PC-3 (cell line): ENCODE data around the gene SP7. TPM values are rescaled to one million over a fixed set of nuclear protein-coding genes. Genes with fewer than 3 reads are reported as not detected.

Experiments
- ATAC-seq: fragments of 200-7000 bp; cut with Tn5 transposase; 2 replicates; pipeline ENCODE4 v1.9.1; 2020; ENCODE audit warnings: mild to moderate bottlenecking, moderate library complexity
- BruUV-seq: library from RNA; stranded (reverse); fragments of 400-500 nt; replicated peaks from 2 replicates; lab custom pipeline; 2021; lab: Mats Ljungman, UMichigan
- CTCF ChIA-PET: fragments of 300-600 bp; sonication (Branson Sonifier 250); formaldehyde crosslinking; loops from one replicate; lab custom pipeline; 2022; ENCODE audit warnings: antibody characterized with exemption; lab: Charles Lee
- POLR2A ChIA-PET: fragments of 300-600 bp; sonication (Branson Sonifier 250); formaldehyde crosslinking; loops from one replicate; lab custom pipeline; 2022; ENCODE audit warnings: antibody characterized with exemption; ENCODE audit not compliant: unreplicated experiment; lab: Charles Lee
- DNase-seq: peaks from one replicate; pipeline ENCODE4 v3.0.0-alpha.2; 2015
- H2AFZ ChIP-seq: fragments of 300-600 bp; sonication (generic); 2 replicates; pipeline ENCODE4 v1.6.0; 2016; ENCODE audit warnings: antibody characterized with exemption, low read length
- H3F3A ChIP-seq: fragments of 300-600 bp; sonication (generic); one replicate; pipeline ENCODE4 v1.6.0; 2017; ENCODE audit warnings: antibody characterized with exemption, low read length, control low read depth, mild to moderate bottlenecking; ENCODE audit not compliant: unreplicated experiment
- H3K27ac ChIP-seq: fragments of 300-600 bp; sonication (generic); 2 replicates; pipeline ENCODE4 v1.5.1; 2016; ENCODE audit warnings: mild to moderate bottlenecking, low read length
- H3K27me3 ChIP-seq: fragments of 300-600 bp; sonication (generic); 2 replicates; pipeline ENCODE4 v1.6.1; 2016; ENCODE audit warnings: low read length, mixed read lengths
- H3K36me3 ChIP-seq: fragments of 300-600 bp; sonication (generic); 2 replicates; pipeline ENCODE4 v1.6.1; 2016; ENCODE audit warnings: low read depth, mixed run types, low read length, mixed read lengths
- H3K4me1 ChIP-seq: fragments of 300-600 bp; sonication (generic); 2 replicates; pipeline ENCODE4 v1.5.1; 2016; ENCODE audit warnings: low read length; ENCODE audit not compliant: insufficient read depth
- H3K4me2 ChIP-seq: fragments of 300-600 bp; sonication (generic); 2 replicates; pipeline ENCODE4 v1.6.0; 2016; ENCODE audit warnings: low read length
- H3K4me3 ChIP-seq: fragments of 300-600 bp; sonication (generic); 2 replicates; pipeline ENCODE4 v1.5.1; 2016; ENCODE audit warnings: mild to moderate bottlenecking, low read length, mixed read lengths
- H3K79me2 ChIP-seq: fragments of 300-600 bp; sonication (generic); 2 replicates; pipeline ENCODE4 v1.6.1; 2017; ENCODE audit warnings: low read length, mixed read lengths
- H3K9ac ChIP-seq: fragments of 300-600 bp; sonication (generic); 2 replicates; pipeline ENCODE4 v1.6.0; 2016; ENCODE audit warnings: mild to moderate bottlenecking, low read length
- H3K9me2 ChIP-seq: fragments of 300-600 bp; sonication (generic); replicated peaks from 2 replicates; pipeline ENCODE4 v1.6.1; 2016; ENCODE audit warnings: mixed run types, low read length, mixed read lengths
- H3K9me3 ChIP-seq: fragments of 300-600 bp; sonication (generic); 2 replicates; pipeline ENCODE4 v1.6.1; 2016; ENCODE audit warnings: low read length, mixed read lengths
- H4K20me1 ChIP-seq: fragments of 300-600 bp; sonication (generic); 2 replicates; pipeline ENCODE4 v1.6.1; 2016; ENCODE audit warnings: low read length, mixed read lengths
- EZH2 ChIP-seq: fragments of 300-600 bp; sonication (generic); IDR thresholded peaks from one replicate; pipeline ENCODE4 v1.6.1; 2017; ENCODE audit warnings: antibody characterized with exemption, mild to moderate bottlenecking, low read length; ENCODE audit not compliant: unreplicated experiment
- EZH2phosphoT487 ChIP-seq: fragments of 300-600 bp; sonication (generic); IDR thresholded peaks from 2 replicates; pipeline ENCODE4 v1.6.1; 2018; ENCODE audit warnings: mild to moderate bottlenecking, antibody characterized with exemption, low read length, borderline replicate concordance
- intact Hi-C: fragments of 100-400 bp; cut with micrococcal nuclease; formaldehyde crosslinking; loops from 2 replicates; pipeline ENCODE4 v1.9.0; 2023
- total RNA-seq: library from RNA; depleted of rRNA; stranded (reverse); fragments of >200 nt; gene quantifications from 2 replicates; pipeline ENCODE4 v1.2.3, GENCODE V29; 2014
- TF ChIP-seq, protein P1 (sequence below): fragments of 300-600 bp; sonication (generic); conservative IDR thresholded peaks from 2 replicates; pipeline ENCODE4 v1.5.1; 2017; ENCODE audit warnings: antibody characterized with exemption, low read depth, mild to moderate bottlenecking, low read length

Gene SP7
- total RNA-seq, 1 experiment from 2014 or later: not detected

GRCh38 chr12:53381731-53382630, 45.8 kb upstream of the SP7 start:
- intact Hi-C loops: loop anchor here (1.0 to 2.0 kb wide), 2 partner anchors 30 to 39 kb away; no protein-coding TSS in a partner anchor
- Histone ChIP-seq H3K4me3 (peak overlapping the region; percentile 71), H3K4me1 (peaks cover 46% of the 10 kb centered on the region), H3K27ac (peak overlapping the region; percentile 89), H4K20me1 (peaks cover 21% of the 10 kb centered on the region), H3K9me3 (no peaks in the 10 kb centered on the region), H3K27me3 (no peaks in the 10 kb centered on the region), H3K79me2 (peaks cover 58% of the 10 kb centered on the region), H3K9ac (peak overlapping the region; percentile 90), H3K4me2 (peak overlapping the region; percentile 81), H3K36me3 (peaks cover 17% of the 10 kb centered on the region), H2AFZ (no peak overlapping the region), H3K9me2 (no peaks in the 10 kb centered on the region), H3F3A (no peaks in the 10 kb centered on the region)
- DNase-seq: peak; percentile 72
- ChIA-PET POLR2A (interaction anchor here (0.5 to 0.9 kb wide), 2 partner anchors 46 to 119 kb away, joined by 4 to 6 read pairs; partner anchors contain the start of gene TARBP2), CTCF (interaction anchor here (0.5 to 2.8 kb wide), 5 partner anchors 27 to 162 kb away, joined by 3 to 16 read pairs (median 3); partner anchors contain the start of gene AAAS)
- TSS peak; percentile 43 for BruUV-seq
- TF ChIP-seq EZH2 (no peak), EZH2phosphoT487 (no peak)
- TF ChIP-seq, protein P1, sequence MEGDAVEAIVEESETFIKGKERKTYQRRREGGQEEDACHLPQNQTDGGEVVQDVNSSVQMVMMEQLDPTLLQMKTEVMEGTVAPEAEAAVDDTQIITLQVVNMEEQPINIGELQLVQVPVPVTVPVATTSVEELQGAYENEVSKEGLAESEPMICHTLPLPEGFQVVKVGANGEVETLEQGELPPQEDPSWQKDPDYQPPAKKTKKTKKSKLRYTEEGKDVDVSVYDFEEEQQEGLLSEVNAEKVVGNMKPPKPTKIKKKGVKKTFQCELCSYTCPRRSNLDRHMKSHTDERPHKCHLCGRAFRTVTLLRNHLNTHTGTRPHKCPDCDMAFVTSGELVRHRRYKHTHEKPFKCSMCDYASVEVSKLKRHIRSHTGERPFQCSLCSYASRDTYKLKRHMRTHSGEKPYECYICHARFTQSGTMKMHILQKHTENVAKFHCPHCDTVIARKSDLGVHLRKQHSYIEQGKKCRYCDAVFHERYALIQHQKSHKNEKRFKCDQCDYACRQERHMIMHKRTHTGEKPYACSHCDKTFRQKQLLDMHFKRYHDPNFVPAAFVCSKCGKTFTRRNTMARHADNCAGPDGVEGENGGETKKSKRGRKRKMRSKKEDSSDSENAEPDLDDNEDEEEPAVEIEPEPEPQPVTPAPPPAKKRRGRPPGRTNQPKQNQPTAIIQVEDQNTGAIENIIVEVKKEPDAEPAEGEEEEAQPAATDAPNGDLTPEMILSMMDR: peak; percentile 71
- ATAC-seq: no peak

DNA sequence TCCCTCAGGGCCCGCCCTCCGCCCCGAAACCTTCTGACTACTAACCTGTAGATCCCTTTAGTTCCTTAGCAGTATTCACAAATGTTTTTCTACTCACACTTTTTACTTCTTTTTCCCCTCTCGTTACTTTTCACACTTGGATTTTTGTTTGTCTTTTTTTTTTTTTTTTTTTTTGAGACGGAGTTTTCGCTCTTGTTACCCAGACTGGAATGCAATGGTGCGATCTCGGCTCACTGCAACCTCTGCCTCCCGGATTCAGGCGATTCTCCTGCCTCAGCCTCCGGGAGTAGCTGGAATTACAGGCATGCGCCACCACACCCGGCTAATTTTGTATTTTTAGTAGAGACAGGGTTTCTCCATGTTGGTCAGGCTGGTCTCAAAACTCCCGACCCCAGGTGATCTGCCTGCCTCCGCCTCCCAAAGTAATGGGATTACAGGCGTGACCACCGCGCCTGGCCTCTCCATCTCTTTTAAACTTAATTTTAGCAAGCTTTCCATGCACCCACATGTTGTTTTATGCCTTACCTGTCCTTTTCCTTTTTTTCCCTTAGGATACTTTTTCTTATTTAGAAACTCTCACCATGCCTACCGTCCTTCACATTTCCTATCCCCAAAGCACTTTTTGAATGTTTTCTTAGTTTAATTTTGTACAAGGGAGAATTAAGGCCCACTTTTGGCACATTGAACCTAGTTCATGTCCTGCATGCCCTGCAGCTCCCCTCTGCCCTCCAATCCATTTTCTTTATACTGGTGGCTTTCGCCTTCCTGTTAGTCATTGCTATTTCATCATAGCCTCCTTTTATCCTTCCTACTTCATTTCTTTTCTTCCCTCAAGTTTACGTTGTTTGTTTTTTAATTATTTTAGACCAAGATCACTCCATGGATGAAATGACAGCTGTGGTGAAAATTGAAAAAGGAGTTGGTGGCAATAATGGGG, 44.9 kb upstream of the SP7 start:
- TF ChIP-seq, protein P1: no peak
- DNase-seq (peak; percentile 64), ATAC-seq (no peak)
- BruUV-seq: no TSS peak
- H3K27ac ChIP-seq: peak overlapping the region; percentile 89
- H3K9me2 ChIP-seq: no peaks in the 10 kb centered on the region
- ChIA-PET POLR2A (interaction anchor here (0.6 to 0.9 kb wide), 2 partner anchors 47 to 83 kb away, joined by 3 to 6 read pairs; no protein-coding TSS in a partner anchor), CTCF (interaction anchor here (0.5 to 2.8 kb wide), 6 partner anchors 26 to 161 kb away, joined by 3 to 16 read pairs (median 4); partner anchors contain the start of gene AAAS)
- 0 out of 2 replicates have a peak overlapping the region, but pooled peaks have one; percentile 44 for H2AFZ ChIP-seq
- H4K20me1 ChIP-seq: peaks cover 19% of the 10 kb centered on the region
- peaks cover 44% of the 10 kb centered on the region for H3K4me1 ChIP-seq
- H3K36me3 ChIP-seq: peaks cover 17% of the 10 kb centered on the region
- H3K4me2 ChIP-seq: peak overlapping the region; percentile 81
- H3K27me3 ChIP-seq: no peaks in the 10 kb centered on the region
- peak overlapping the region; percentile 90 for H3K9ac ChIP-seq
- no peaks in the 10 kb centered on the region for H3K9me3 ChIP-seq
- intact Hi-C loops: loop anchor here (2.0 kb wide), 1 partner anchor 40 kb away; no protein-coding TSS in a partner anchor
- peaks cover 49% of the 10 kb centered on the region for H3K79me2 ChIP-seq
- H3F3A ChIP-seq: no peaks in the 10 kb centered on the region
- H3K4me3 ChIP-seq: peak overlapping the region; percentile 71
